IMR-90 (cell line): ENCODE results near the gene PACSIN2. TPM values are rescaled to one million over a fixed set of nuclear protein-coding genes. Genes with fewer than 3 reads are reported as not detected.

ENCODE experiments used
- ATAC-seq: fragments of 200-7000 bp; cut with Tn5 transposase; 2 replicates; pipeline ENCODE4 v1.9.1; 2020; ENCODE audit warnings: low read depth, mild to moderate bottlenecking, moderate library complexity
- BruUV-seq: library from RNA; stranded (reverse); fragments of 400-500 nt; replicated peaks from 2 replicates; lab custom pipeline; 2021; lab: Mats Ljungman, UMichigan
- CTCF ChIA-PET: fragments of 300-600 bp; formaldehyde crosslinking; extraction: SDS; loops from one replicate; lab custom pipeline; 2021; ENCODE audit warnings: antibody characterized with exemption; lab: Yijun Ruan, JAX
- POLR2A ChIA-PET: fragments of 300-600 bp; sonication (Branson Sonifier 250); formaldehyde crosslinking; loops from one replicate; lab custom pipeline; 2022; ENCODE audit warnings: antibody characterized with exemption; ENCODE audit not compliant: unreplicated experiment; lab: Charles Lee
- DNase-seq: peaks from one replicate; pipeline ENCODE4 v3.0.0; 2013
- H2AFZ ChIP-seq: replicated peaks from 2 replicates; pipeline ENCODE3; 2013; ENCODE audit warnings: low read length, mild to moderate bottlenecking; ENCODE audit not compliant: poor library complexity
- H2AK5ac ChIP-seq: 2 replicates; pipeline ENCODE4 v1.6.1; 2013; ENCODE audit warnings: low read depth, low read length, inconsistent platforms
- H2AK9ac ChIP-seq: replicated peaks from 2 replicates; pipeline ENCODE3; 2013; ENCODE audit warnings: mild to moderate bottlenecking, low read depth, low read length, moderate library complexity; ENCODE audit not compliant: poor library complexity
- H2BK120ac ChIP-seq: 2 replicates; pipeline ENCODE4 v1.6.1; 2013; ENCODE audit warnings: low read depth, low read length, inconsistent platforms
- H2BK15ac ChIP-seq: 3 replicates; pipeline ENCODE4 v1.6.1; 2013; ENCODE audit warnings: low read depth, low read length, inconsistent platforms
- H2BK20ac ChIP-seq: 2 replicates; pipeline ENCODE4 v1.6.1; 2013; ENCODE audit warnings: low read depth, mild to moderate bottlenecking, inconsistent platforms, low read length, moderate library complexity
- H2BK5ac ChIP-seq: 2 replicates; pipeline ENCODE4 v1.6.1; 2013; ENCODE audit warnings: mild to moderate bottlenecking, low read depth, low read length, inconsistent platforms; ENCODE audit not compliant: poor library complexity, severe bottlenecking
- H3K14ac ChIP-seq: replicated peaks from 2 replicates; pipeline ENCODE4 v1.6.1; 2013; ENCODE audit warnings: low read depth, low read length, inconsistent platforms
- H3K18ac ChIP-seq: 2 replicates; pipeline ENCODE4 v1.6.1; 2013; ENCODE audit warnings: low read depth, low read length, control low read depth
- H3K23ac ChIP-seq: 2 replicates; pipeline ENCODE4 v1.6.1; 2013; ENCODE audit warnings: low read depth, low read length, inconsistent platforms
- H3K27ac ChIP-seq: 2 replicates; pipeline ENCODE4 v1.5.1; 2013; ENCODE audit warnings: mild to moderate bottlenecking, control low read depth, low read length; ENCODE audit not compliant: insufficient read depth
- H3K27me3 ChIP-seq: 2 replicates; pipeline ENCODE4 v1.6.1; 2013; ENCODE audit warnings: low read length; ENCODE audit not compliant: control insufficient read depth, insufficient read depth
- H3K36me3 ChIP-seq: 2 replicates; pipeline ENCODE4 v1.6.1; 2013; ENCODE audit warnings: low read length, mixed read lengths; ENCODE audit not compliant: control insufficient read depth, insufficient read depth
- H3K4ac ChIP-seq: 2 replicates; pipeline ENCODE4 v1.6.1; 2013; ENCODE audit warnings: low read depth, low read length, inconsistent platforms
- H3K4me1 ChIP-seq: 2 replicates; pipeline ENCODE4 v1.6.1; 2013; ENCODE audit warnings: low read length, mixed read lengths; ENCODE audit not compliant: control insufficient read depth, insufficient read depth
- H3K4me2 ChIP-seq: 2 replicates; pipeline ENCODE4 v1.6.1; 2013; ENCODE audit warnings: low read depth, mild to moderate bottlenecking, control low read depth, low read length, moderate library complexity
- H3K4me3 ChIP-seq: 2 replicates; pipeline ENCODE4 v1.5.1; 2013; ENCODE audit warnings: low read depth, mild to moderate bottlenecking, control low read depth, low read length, moderate library complexity; ENCODE audit not compliant: insufficient read depth
- H3K56ac ChIP-seq: 2 replicates; pipeline ENCODE4 v1.6.1; 2013; ENCODE audit warnings: low read length, inconsistent platforms; ENCODE audit not compliant: insufficient read depth; ENCODE audit errors: extremely low read depth
- H3K79me1 ChIP-seq, 2 experiments: 2 replicates each; pipeline ENCODE4 v1.6.1; 2013; ENCODE audit warnings: low read length in 2 of 2, inconsistent platforms in 1 of 2, low read depth in 1 of 2
- H3K9ac ChIP-seq: 2 replicates; pipeline ENCODE4 v1.6.1; 2013; ENCODE audit warnings: low read depth, low read length, control low read depth
- H3K9me1 ChIP-seq: 2 replicates; pipeline ENCODE4 v1.6.1; 2013; ENCODE audit warnings: low read length, inconsistent platforms; ENCODE audit not compliant: insufficient read depth
- H3K9me3 ChIP-seq: 2 replicates; pipeline ENCODE4 v1.6.1; 2013; ENCODE audit warnings: low read length; ENCODE audit not compliant: control insufficient read depth, insufficient read depth
- H4K20me1 ChIP-seq: 2 replicates; pipeline ENCODE4 v1.6.1; 2013; ENCODE audit warnings: low read length, inconsistent platforms; ENCODE audit not compliant: insufficient read depth
- H4K5ac ChIP-seq: 2 replicates; pipeline ENCODE4 v1.6.1; 2013; ENCODE audit warnings: mild to moderate bottlenecking, low read depth, low read length, control low read depth
- H4K8ac ChIP-seq, 2 experiments: 2 replicates each; pipeline ENCODE4 v1.6.1; 2013; ENCODE audit warnings: low read depth in 2 of 2, low read length in 2 of 2, control low read depth in 1 of 2, inconsistent platforms in 1 of 2
- H4K91ac ChIP-seq: 2 replicates; pipeline ENCODE4 v1.6.1; 2013; ENCODE audit warnings: low read depth, low read length, inconsistent platforms; ENCODE audit not compliant: insufficient read depth
- BHLHE40 ChIP-seq: fragments of 150-350 bp; IDR thresholded peaks from 2 replicates; pipeline ENCODE4 v1.6.1; 2016; ENCODE audit warnings: mild to moderate bottlenecking, low read depth, low read length
- CEBPB ChIP-seq: IDR thresholded peaks from 2 replicates; pipeline ENCODE4 v1.6.1; 2012; ENCODE audit warnings: low read depth, low read length, improper control_type of control experiment
- CTCF ChIP-seq: conservative IDR thresholded peaks from 2 replicates; pipeline ENCODE4 v1.5.1; 2012; ENCODE audit warnings: mild to moderate bottlenecking, low read depth, low read length, improper control_type of control experiment
- ELK1 ChIP-seq: fragments of 150-350 bp; IDR thresholded peaks from 2 replicates; pipeline ENCODE4 v1.6.1; 2016; ENCODE audit warnings: low read depth, mild to moderate bottlenecking, low read length, moderate library complexity, borderline replicate concordance
- FOS ChIP-seq: fragments of 150-350 bp; IDR thresholded peaks from 2 replicates; pipeline ENCODE4 v1.6.1; 2016; ENCODE audit warnings: low read depth, low read length
- MAFK ChIP-seq: IDR thresholded peaks from 2 replicates; pipeline ENCODE4 v1.6.1; 2012; ENCODE audit warnings: low read depth, low read length, improper control_type of control experiment
- MAZ ChIP-seq: IDR thresholded peaks from 2 replicates; pipeline ENCODE4 v1.6.1; 2012; ENCODE audit warnings: low read depth, mild to moderate bottlenecking, low read length, improper control_type of control experiment, moderate library complexity, borderline replicate concordance
- MXI1 ChIP-seq: IDR thresholded peaks from 2 replicates; pipeline ENCODE4 v1.6.1; 2012; ENCODE audit warnings: low read depth, mild to moderate bottlenecking, low read length, moderate library complexity, borderline replicate concordance
- NFE2L2 ChIP-seq: fragments of 150-350 bp; IDR thresholded peaks from 2 replicates; pipeline ENCODE4 v1.6.1; 2016; ENCODE audit warnings: low read depth, mild to moderate bottlenecking, low read length
- POLR2A ChIP-seq: IDR thresholded peaks from 2 replicates; pipeline ENCODE4 v1.6.1; 2012; ENCODE audit warnings: mild to moderate bottlenecking, low read depth, low read length
- RAD21 ChIP-seq: IDR thresholded peaks from 2 replicates; pipeline ENCODE4 v1.6.1; 2012; ENCODE audit warnings: low read length, improper control_type of control experiment
- RCOR1 ChIP-seq: IDR thresholded peaks from 2 replicates; pipeline ENCODE4 v1.6.1; 2012; ENCODE audit warnings: mild to moderate bottlenecking, low read length, improper control_type of control experiment; ENCODE audit not compliant: insufficient replicate concordance
- RFX5 ChIP-seq: IDR thresholded peaks from 2 replicates; pipeline ENCODE4 v1.8.0; 2012; ENCODE audit warnings: low read depth, mild to moderate bottlenecking, low read length, moderate library complexity
- SMC3 ChIP-seq: fragments of 150-350 bp; IDR thresholded peaks from 2 replicates; pipeline ENCODE4 v1.6.1; 2016; ENCODE audit warnings: low read depth, mild to moderate bottlenecking, antibody characterized with exemption, low read length, moderate library complexity
- WGBS, 2 experiments: methylation state at CpG; one replicate each; pipeline versions ENCODE4 v1.1.5 to v1.1.7; 2013; ENCODE audit warnings: missing lambda C conversion rate in 2 of 2; ENCODE audit not compliant: insufficient read length in 1 of 2; ENCODE audit errors: extremely low coverage in 2 of 2; 5-methylcytosine and 5-hydroxymethylcytosine counted together
- dilution Hi-C: fragments of 300-500 bp; cut with HindIII; formaldehyde crosslinking; loops from one replicate; pipeline ENCODE4 v1.14.3; 2018; ENCODE audit warnings: low sequenced_read_pairs; ENCODE audit not compliant: unreplicated experiment
- in situ Hi-C: fragments of 300-500 bp; cut with MboI; formaldehyde crosslinking; loops from 3 replicates; pipeline ENCODE4 v1.14.3; 2019; ENCODE audit warnings: low sequenced_read_pairs, inconsistent platforms, mixed read lengths
- intact Hi-C: fragments of 100-400 bp; cut with micrococcal nuclease; formaldehyde crosslinking; loops from 2 replicates; pipeline ENCODE4 v1.10.0; 2022
- polyA plus RNA-seq, 3 experiments: library from polyadenylated mRNA; depleted of rRNA; stranded (reverse); fragments of >200 nt; gene quantifications; 2 replicates each; pipeline ENCODE4 v1.2.3, GENCODE V29; 2012; ENCODE audit warnings: low replicate concordance in 1 of 3
- total RNA-seq: library from RNA; depleted of rRNA; stranded (reverse); fragments of >200 nt; gene quantifications from 2 replicates; pipeline ENCODE4 v1.2.3, GENCODE V29; 2012
- TF ChIP-seq, protein P1 (sequence below): fragments of 150-350 bp; IDR thresholded peaks from 2 replicates; pipeline ENCODE4 v1.6.1; 2017; ENCODE audit warnings: mild to moderate bottlenecking, antibody characterized with exemption, low read length, low read depth

PACSIN2 gene
- total and polyA plus RNA-seq, 2 of the 4 experiments (the other 2 are of a cell fraction): 85.0 to 118 TPM

GRCh38 chr22:42932857-42933484 lies 82.0 kb downstream of the PACSIN2 start:
- Histone ChIP-seq H3K23ac (peak overlapping the region; percentile 51; the same call in 1 of the 2 replicates), H3K4ac (peak overlapping the region; percentile 76), H4K20me1 (peaks cover 66% of the 10 kb centered on the region), H3K4me3 (no peak overlapping the region), H2AK5ac (peak overlapping the region; percentile 76), H3K36me3 (no peaks in the 10 kb centered on the region; the same call in 1 of the 2 replicates), H2BK120ac (peak overlapping the region; percentile 59), H3K27ac (peak overlapping the region; percentile 68), H4K8ac (peak overlapping the region in 1 of 2 experiments; percentile 31; a peak in 2 of 4 replicates), H3K79me1 (peaks cover 51 to 90% of the 10 kb centered on the region in 2 experiments), H2BK15ac (peak overlapping the region; percentile 66; the same call in 2 of the 3 replicates), H2BK20ac (peak overlapping the region; percentile 58; the same call in 1 of the 2 replicates), H2AFZ (no peak overlapping the region), H3K14ac (peak overlapping the region; percentile 72; the same call in 1 of the 2 replicates), H2BK5ac (peak overlapping the region; percentile 51), H3K27me3 (no peaks in the 10 kb centered on the region), H3K4me1 (peaks cover 45% of the 10 kb centered on the region), H2AK9ac (no peak overlapping the region), H4K91ac (peak overlapping the region; percentile 41), H3K9me1 (peaks cover 62% of the 10 kb centered on the region), H3K9me3 (no peaks in the 10 kb centered on the region), H3K56ac (peak overlapping the region; percentile 39; the same call in 1 of the 2 replicates), H4K5ac (no peak overlapping the region), H3K18ac (peak overlapping the region; percentile 0; the same call in 1 of the 2 replicates), H3K9ac (no peak overlapping the region), H3K4me2 (peak overlapping the region; percentile 76; the same call in 1 of the 2 replicates)
- no CpG with 5 or more reads among the region's 4 CpGs for WGBS, 2 experiments
- in situ Hi-C loops (no loop called here), intact Hi-C loops (loop anchor here (5.0 kb wide), 1 partner anchor 79 kb away; no protein-coding TSS in a partner anchor), dilution Hi-C loops (no loop called here)
- peak; percentile 28 for DNase-seq
- no peak for ATAC-seq
- ChIA-PET CTCF (no interaction called here), POLR2A (no interaction called here)
- BruUV-seq: no TSS peak
- TF ChIP-seq CTCF: no peak
- no peak for TF ChIP-seq RAD21
- TF ChIP-seq NFE2L2: no peak
- TF ChIP-seq POLR2A: no peak
- TF ChIP-seq ELK1: no peak
- no peak for TF ChIP-seq FOS
- TF ChIP-seq BHLHE40: no peak
- no peak for TF ChIP-seq SMC3
- no peak for TF ChIP-seq MAFK
- TF ChIP-seq RFX5: no peak
- TF ChIP-seq MXI1: no peak
- no peak for TF ChIP-seq MAZ
- TF ChIP-seq, protein P1, sequence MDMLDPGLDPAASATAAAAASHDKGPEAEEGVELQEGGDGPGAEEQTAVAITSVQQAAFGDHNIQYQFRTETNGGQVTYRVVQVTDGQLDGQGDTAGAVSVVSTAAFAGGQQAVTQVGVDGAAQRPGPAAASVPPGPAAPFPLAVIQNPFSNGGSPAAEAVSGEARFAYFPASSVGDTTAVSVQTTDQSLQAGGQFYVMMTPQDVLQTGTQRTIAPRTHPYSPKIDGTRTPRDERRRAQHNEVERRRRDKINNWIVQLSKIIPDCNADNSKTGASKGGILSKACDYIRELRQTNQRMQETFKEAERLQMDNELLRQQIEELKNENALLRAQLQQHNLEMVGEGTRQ: no peak
- no peak for TF ChIP-seq RCOR1
- no peak for TF ChIP-seq CEBPB
